AG09309 (cell line): Measurements from ENCODE around the gene TUBGCP6.

ENCODE experiments used
- DNase-seq: peaks from one replicate; pipeline ENCODE4 v3.0.0-alpha.2; 2010; ENCODE audit warnings: low read depth
- H3K4me3 ChIP-seq: 2 replicates; pipeline ENCODE4 v1.5.1; 2011; ENCODE audit warnings: mild to moderate bottlenecking, low read depth, low read length, moderate library complexity; ENCODE audit not compliant: control insufficient read depth
- CTCF ChIP-seq: IDR thresholded peaks from 2 replicates; pipeline ENCODE4 v1.5.1; 2011; ENCODE audit warnings: mild to moderate bottlenecking, low read depth, low read length, inconsistent platforms; ENCODE audit not compliant: insufficient read depth, control insufficient read depth; ENCODE audit errors: missing control alignments

TUBGCP6 gene

GRCh38 chr22:50219800-50220602 lies 24.8 kb downstream of the TUBGCP6 start:
- no peak for TF ChIP-seq CTCF
- no peak overlapping the region for H3K4me3 ChIP-seq
- DNase-seq, result no peak

GRCh38 chr22:50218996-50219727 lies 25.7 kb downstream of the TUBGCP6 start:
- TF ChIP-seq CTCF, result no peak
- no peak for DNase-seq
- no peak overlapping the region for H3K4me3 ChIP-seq

GRCh38 chr22:50218153-50218995 lies 26.4 kb downstream of the TUBGCP6 start:
- no peak for TF ChIP-seq CTCF
- H3K4me3 ChIP-seq, result no peak overlapping the region
- no peak for DNase-seq

GRCh38 chr22:50217543-50218152 lies 27.2 kb downstream of the TUBGCP6 start:
- H3K4me3 ChIP-seq, result no peak overlapping the region
- no peak for DNase-seq
- TF ChIP-seq CTCF, result no peak

GRCh38 chr22:50216684-50217520 lies 27.9 kb downstream of the TUBGCP6 start:
- H3K4me3 ChIP-seq, result no peak overlapping the region
- DNase-seq, result no peak
- no peak for TF ChIP-seq CTCF
